Transverse colon (tissue), 4 donors: ENCODE measurements around the gene TDRD1. TPM values are rescaled to one million over a fixed set of nuclear protein-coding genes. Genes with fewer than 3 reads are reported as not detected.

Experiments used
- DNase-seq: peaks from one replicate; pipeline ENCODE4 v3.0.0-alpha.2; 2019
- H3K27ac ChIP-seq, 4 donors: fragments of 200-600 bp; sonication (generic); 2 replicates each; pipeline ENCODE4 v1.5.1; 2016 to 2018; ENCODE audit warnings: inconsistent platforms in 4 of 4
- H3K27me3 ChIP-seq: fragments of 200-600 bp; sonication (generic); 2 replicates; pipeline ENCODE4 v1.5.1; 2017; ENCODE audit warnings: inconsistent platforms
- H3K36me3 ChIP-seq, 4 donors: fragments of 200-600 bp; sonication (generic); 2 replicates each; pipeline ENCODE4 v1.5.1; 2017 to 2019; ENCODE audit warnings: inconsistent platforms in 4 of 4
- H3K4me1 ChIP-seq, 4 donors: fragments of 200-600 bp; sonication (generic); 2 replicates each; pipeline ENCODE4 v1.5.1; 2017 to 2020; ENCODE audit warnings: inconsistent platforms in 4 of 4
- H3K4me3 ChIP-seq, 4 donors: fragments of 200-600 bp; sonication (generic); 1 replicate in 1 of 4; 2 replicates in 3 of 4; pipeline versions ENCODE4 v1.5.1 to v1.6.1; 2017 to 2019; ENCODE audit warnings: inconsistent platforms in 4 of 4
- H3K9me3 ChIP-seq, 2 donors: fragments of 200-600 bp; sonication (generic); 2 replicates each; pipeline ENCODE4 v1.5.1; 2017 to 2019; ENCODE audit warnings: inconsistent platforms in 2 of 2
- EP300 ChIP-seq: sonication (generic); formaldehyde crosslinking; IDR thresholded peaks from one replicate; pipeline ENCODE4 v1.6.1; 2017; ENCODE audit warnings: antibody characterized with exemption, low read depth
- POLR2A ChIP-seq: fragments of 450-650 bp; IDR thresholded peaks from one replicate; pipeline ENCODE4 v1.6.1; 2016; ENCODE audit warnings: antibody characterized with exemption, mild to moderate bottlenecking, moderate library complexity
- POLR2AphosphoS5 ChIP-seq, 3 donors: sonication (generic); formaldehyde crosslinking; IDR thresholded peaks; one replicate each; pipeline ENCODE4 v1.6.1; 2016; ENCODE audit warnings: antibody characterized with exemption in 3 of 3
- WGBS, 2 donors: methylation state at CpG; one replicate each; pipeline ENCODE4 v1.1.5; 2018; ENCODE audit warnings: low coverage in 1 of 2; 5-methylcytosine and 5-hydroxymethylcytosine counted together
- in situ Hi-C, 4 donors: fragments of 200-750 bp; cut with MboI; loops; one replicate each; pipeline versions ENCODE4 v1.15.0 to v1.15.1; 2017; ENCODE audit warnings: low sequenced_read_pairs in 3 of 4, low pct_ligation_motif_present in 1 of 4, low pct_unique_long_range_greater_than_20kb in 1 of 4
- intact Hi-C: fragments of 100-400 bp; cut with DNase I; formaldehyde crosslinking; loops from one replicate; pipeline ENCODE4 v1.15.1; 2023; ENCODE audit warnings: low total_unique reads
- total RNA-seq, 4 donors: library from RNA; depleted of rRNA; stranded (reverse); fragments of >200 nt; gene quantifications; one replicate each; pipeline ENCODE4 v1.1.0, GENCODE V29; 2016
- TF ChIP-seq, protein P1 (sequence below), 5 experiments: fragments of 200-600 bp in 3 of 5; fragments of 450-650 bp in 2 of 5; sonication (generic) in 3 of 5; IDR thresholded peaks; 1 replicate in 2 of 5; 2 replicates in 3 of 5; pipeline ENCODE4 v1.5.1; 2016 to 2017; ENCODE audit warnings: antibody characterized with exemption in 5 of 5, inconsistent platforms in 3 of 5, mild to moderate bottlenecking in 2 of 5, moderate library complexity in 1 of 5

The TDRD1 gene
- total RNA-seq, 4 donors from 2014 or later: 0.14 TPM; not detected in 3

DNA sequence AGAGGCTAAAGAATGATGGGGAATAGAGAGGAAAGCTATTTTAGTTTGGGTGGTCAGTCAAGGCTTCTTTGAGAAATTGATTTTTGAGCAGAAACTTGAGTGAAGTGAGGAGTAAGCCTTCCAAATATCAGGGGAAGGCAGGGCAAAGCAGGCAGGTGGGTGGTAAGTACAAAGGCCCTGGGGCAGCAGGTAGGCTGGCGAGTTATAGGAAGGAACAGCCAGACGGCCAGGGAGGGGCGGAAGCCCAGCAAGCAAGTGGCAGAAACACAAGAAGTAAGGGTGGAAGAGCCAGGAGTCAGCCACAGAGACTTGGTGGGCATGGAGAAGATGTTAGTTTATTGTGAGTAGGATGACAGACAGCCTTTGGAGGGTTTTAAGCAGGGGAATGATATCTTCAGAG, 94.8 kb downstream of the TDRD1 start:
- H3K4me3 ChIP-seq: no peak overlapping the region
- DNase-seq: no peak
- intact Hi-C loops (no loop called here), in situ Hi-C loops (no loop called here)
- no peaks in the 10 kb centered on the region for H3K9me3 ChIP-seq
- WGBS, 2 donors: 91% methylated on average over 3 of the region's 3 CpGs; no CpG with 5 or more reads in 1 of the 2 donors
- H3K27ac ChIP-seq: no peak overlapping the region
- no peaks in the 10 kb centered on the region for H3K36me3 ChIP-seq
- peaks cover 0 to 18% (median 10%) of the 10 kb centered on the region in 4 donors for H3K4me1 ChIP-seq
- H3K27me3 ChIP-seq: peaks cover 12% of the 10 kb centered on the region
- TF ChIP-seq POLR2AphosphoS5 (IDR thresholded peaks at IDR 0.05): no peak
- TF ChIP-seq POLR2A: no peak
- TF ChIP-seq, protein P1, sequence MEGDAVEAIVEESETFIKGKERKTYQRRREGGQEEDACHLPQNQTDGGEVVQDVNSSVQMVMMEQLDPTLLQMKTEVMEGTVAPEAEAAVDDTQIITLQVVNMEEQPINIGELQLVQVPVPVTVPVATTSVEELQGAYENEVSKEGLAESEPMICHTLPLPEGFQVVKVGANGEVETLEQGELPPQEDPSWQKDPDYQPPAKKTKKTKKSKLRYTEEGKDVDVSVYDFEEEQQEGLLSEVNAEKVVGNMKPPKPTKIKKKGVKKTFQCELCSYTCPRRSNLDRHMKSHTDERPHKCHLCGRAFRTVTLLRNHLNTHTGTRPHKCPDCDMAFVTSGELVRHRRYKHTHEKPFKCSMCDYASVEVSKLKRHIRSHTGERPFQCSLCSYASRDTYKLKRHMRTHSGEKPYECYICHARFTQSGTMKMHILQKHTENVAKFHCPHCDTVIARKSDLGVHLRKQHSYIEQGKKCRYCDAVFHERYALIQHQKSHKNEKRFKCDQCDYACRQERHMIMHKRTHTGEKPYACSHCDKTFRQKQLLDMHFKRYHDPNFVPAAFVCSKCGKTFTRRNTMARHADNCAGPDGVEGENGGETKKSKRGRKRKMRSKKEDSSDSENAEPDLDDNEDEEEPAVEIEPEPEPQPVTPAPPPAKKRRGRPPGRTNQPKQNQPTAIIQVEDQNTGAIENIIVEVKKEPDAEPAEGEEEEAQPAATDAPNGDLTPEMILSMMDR (IDR thresholded peaks at IDR 0.05): no peak

DNA sequence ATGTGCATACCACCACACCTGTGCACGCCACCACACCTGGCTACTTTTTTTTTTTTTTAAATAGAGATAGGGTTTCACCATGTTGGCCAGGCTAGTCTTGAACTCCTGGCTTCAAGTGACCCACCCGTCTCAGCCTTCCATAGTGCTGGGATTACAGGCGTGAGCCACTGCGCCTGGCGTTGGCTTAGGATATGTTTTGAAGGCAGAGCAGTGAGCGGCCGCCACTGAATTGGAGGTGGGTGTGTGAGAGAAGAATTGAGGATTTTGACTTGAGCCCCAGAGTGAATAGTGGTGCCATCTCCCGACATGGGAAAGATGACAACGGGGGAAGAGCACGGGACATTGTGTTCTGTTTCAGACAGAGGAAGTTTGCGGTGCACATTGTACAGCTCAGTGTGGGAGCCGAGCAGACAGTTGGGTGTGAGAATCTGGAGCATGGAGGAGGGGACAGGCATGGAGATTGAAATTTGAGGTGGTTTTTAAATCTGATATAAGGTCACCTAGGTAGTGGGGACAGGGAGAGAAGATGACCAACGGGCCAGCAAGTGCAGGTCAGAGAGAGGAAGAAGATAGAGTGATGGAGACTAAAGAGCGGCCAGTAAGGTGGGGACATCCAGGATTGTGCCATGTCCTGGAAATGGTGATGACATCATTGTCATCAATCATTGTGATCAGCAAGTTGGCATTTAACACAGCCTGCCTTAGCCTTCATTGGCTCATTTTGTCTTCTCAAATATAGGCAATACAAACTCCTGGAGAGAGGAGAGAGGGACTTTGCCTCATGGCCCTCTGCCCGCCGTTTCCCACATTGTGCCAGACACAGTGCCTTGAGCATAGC, 95.7 kb downstream of the TDRD1 start:
- peaks cover 0 to 18% (median 10%) of the 10 kb centered on the region in 4 donors for H3K4me1 ChIP-seq
- no peak for DNase-seq
- TF ChIP-seq EP300 (no peak), POLR2A (no peak), POLR2AphosphoS5 (IDR thresholded peaks at IDR 0.05) (no peak)
- TF ChIP-seq, protein P1 (IDR thresholded peaks at IDR 0.05): no peak
- peaks cover 12% of the 10 kb centered on the region for H3K27me3 ChIP-seq
- H3K9me3 ChIP-seq: no peaks in the 10 kb centered on the region
- intact Hi-C loops (no loop called here), in situ Hi-C loops (no loop called here)
- H3K36me3 ChIP-seq: no peaks in the 10 kb centered on the region
- no peak overlapping the region for H3K4me3 ChIP-seq
- 88 to 90% methylated on average over 11 to 16 of the region's 16 CpGs for WGBS, 2 donors
- no peak overlapping the region for H3K27ac ChIP-seq

DNA sequence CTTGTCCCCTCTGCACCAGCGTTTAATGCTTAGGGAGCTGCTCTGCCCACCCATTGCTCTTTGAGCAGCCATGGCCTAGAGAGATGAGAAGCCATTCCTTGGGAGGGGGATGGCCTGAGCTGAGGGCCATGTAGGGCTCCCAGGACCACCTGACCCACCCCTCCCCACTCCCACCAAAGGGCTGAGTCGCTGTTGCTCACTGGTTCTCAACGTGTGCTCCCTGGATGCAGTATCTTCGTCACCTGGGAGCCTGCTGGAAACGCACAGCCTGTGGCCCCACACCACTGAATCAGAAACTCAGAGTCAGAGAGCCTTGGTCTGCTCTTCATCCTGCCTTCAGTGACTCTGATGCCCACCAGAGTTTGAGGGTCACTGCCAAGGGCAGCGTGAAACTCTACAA, 96.9 kb downstream of the TDRD1 start:
- Histone ChIP-seq H3K9me3 (no peaks in the 10 kb centered on the region), H3K27me3 (peaks cover 12% of the 10 kb centered on the region), H3K4me3 (no peak overlapping the region), H3K27ac (no peak overlapping the region), H3K36me3 (no peaks in the 10 kb centered on the region), H3K4me1 (peaks cover 0 to 12% (median 7%) of the 10 kb centered on the region in 4 donors)
- WGBS, 2 donors: 84% methylated on average over 6 of the region's 6 CpGs; no CpG with 5 or more reads in 1 of the 2 donors
- TF ChIP-seq, protein P1 (IDR thresholded peaks at IDR 0.05): no peak
- no peak for TF ChIP-seq POLR2AphosphoS5 (IDR thresholded peaks at IDR 0.05)
- in situ Hi-C loops: no loop called here
- intact Hi-C loops: no loop called here
- no peak for DNase-seq

DNA sequence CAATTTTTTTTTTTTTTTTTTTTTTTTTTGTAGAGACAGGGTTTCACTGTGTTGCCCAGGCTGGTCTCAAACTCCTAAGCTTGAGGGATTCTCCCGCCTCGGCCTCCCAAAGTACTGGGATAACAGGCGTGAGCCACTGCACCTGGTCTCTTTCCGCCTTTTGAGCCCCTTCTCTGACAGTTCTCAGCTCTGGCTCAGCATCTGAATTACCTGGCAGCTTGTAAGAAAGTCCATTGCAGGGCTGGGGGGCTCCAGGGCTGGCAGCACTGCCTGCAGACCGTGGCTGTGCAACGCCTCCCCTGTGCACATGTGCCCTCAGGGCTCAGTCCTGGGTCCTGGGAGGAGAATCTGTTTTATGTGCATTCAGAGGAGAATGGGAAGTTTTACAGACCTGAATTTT, 97.5 kb downstream of the TDRD1 start:
- 91% methylated on average over 6 of the region's 6 CpGs; no CpG with 5 or more reads in 1 of the 2 donors for WGBS, 2 donors
- no peak for DNase-seq
- Histone ChIP-seq H3K4me1 (peaks cover 0 to 6% (median under 1%) of the 10 kb centered on the region in 4 donors), H3K27me3 (peaks cover 12% of the 10 kb centered on the region), H3K27ac (no peak overlapping the region), H3K9me3 (no peaks in the 10 kb centered on the region), H3K36me3 (no peaks in the 10 kb centered on the region), H3K4me3 (no peak overlapping the region)
- TF ChIP-seq POLR2A (no peak), POLR2AphosphoS5 (IDR thresholded peaks at IDR 0.05) (no peak), EP300 (no peak)
- TF ChIP-seq, protein P1 (IDR thresholded peaks at IDR 0.05): no peak
- intact Hi-C loops (no loop called here), in situ Hi-C loops (no loop called here)
